NCI-H1417 treated with DMSO at 0.1 percent for 48 hours (cell line): ENCODE data around the gene FGF3.

Experiments
- DNase-seq: peaks from one replicate; lab custom pipeline; 2025; lab: John Stamatoyannopoulos, UW

Gene FGF3

DNA sequence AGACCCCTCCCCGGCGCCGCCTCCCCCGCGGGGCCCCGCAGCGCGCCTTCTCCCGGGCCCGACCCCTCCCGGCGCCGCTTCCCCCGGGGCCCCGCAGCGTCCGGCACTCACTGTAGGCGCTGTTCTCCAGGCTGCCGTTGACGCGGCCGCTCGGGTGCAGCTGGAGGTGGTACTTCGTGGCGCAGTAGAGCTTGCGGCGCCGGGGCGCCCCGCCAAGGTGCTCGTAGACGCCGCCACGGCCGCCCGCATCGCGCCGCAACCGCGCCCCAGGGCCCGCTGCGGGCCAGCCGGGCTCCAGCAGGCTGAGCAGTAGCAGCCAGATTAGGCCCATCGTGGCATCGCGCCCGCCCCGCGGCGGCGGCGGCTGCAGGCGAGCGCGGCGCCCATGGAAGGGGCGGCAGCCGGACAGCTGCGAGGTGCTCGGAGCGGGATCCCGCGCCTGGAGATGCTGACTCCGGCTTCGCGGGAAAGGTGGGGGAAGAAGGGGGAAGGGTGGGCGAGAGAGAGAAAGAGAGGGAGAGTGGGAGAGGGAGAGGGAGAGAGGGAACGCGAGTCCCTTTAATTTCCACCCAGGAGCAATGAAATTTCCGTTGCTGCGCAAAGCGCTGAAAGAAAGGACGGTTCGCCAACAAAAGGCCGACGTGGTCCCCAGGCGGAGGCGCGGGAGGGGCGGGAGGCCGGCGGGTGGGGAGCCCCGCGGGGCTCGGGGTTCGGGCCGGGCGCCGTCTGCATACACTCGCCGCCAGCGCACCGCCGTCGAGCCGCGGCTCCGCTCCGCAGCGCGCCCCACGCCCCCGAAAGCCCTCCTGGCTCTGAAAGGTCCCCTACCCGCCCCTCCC, at the start of gene FGF3:
FGF3 (minus strand) TSS at position 814 of the 839 bp plus-strand sequence; CDS start at position 331, 483 bp downstream.
- no peak for DNase-seq

DNA sequence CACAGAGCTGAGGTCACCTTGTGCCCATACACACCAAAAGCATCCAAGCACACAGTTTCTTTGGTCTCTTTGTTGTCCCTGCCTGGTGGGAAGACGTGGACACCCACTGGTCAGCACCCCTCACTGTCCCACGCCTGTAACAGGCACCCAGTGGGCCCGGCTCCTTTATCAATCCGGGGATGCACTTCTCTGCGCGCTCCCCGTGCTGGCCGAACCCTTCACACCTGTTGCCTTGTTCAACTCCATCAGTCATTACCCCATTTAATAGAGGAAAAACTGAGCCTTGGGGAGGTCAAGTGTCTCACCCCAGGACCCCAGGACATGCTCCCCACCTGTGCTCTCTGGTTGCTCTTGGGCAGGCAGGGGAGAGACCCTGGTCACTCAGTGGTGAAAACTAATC, 49.7 kb upstream of the FGF3 start:
- no peak for DNase-seq

DNA sequence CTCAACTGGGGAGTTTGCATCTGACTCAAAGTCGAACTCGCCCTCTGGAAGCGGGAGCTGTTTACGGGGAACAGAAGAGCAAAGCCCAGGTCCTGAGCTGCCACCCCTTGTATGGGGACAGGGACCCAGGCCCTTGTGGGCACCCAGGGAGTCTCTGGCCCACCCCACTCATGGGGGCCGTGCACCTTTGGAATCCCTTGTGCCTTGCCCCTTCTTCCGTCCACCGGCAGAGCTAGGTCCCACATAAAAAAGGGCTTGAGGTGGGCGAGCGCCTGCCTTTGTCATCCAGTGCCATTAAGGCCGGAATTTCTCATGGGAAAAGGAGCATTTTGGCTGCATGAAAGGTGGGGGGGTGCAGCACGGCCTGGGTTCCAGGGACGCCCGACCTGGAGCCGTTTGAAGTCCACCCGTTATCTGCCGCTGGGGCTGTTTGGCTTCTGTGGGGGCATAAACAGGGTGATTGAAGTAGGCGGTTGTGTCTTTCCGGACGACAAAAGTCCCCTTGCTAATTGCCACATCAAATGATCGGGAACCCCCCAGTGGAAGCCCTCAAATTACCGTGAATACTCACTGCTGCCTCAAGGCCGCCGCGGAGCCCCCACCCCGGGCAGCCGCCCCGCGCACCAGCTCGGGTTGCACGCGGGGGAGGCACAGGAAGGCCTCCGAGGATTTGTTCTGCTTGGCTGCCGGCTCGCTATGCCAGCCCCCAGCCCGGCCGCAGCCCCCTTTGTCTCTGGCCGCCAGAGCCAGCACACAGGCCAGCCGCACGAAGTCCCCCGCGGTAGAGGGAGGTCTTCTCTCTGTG, 49.0 kb upstream of the FGF3 start:
- no peak for DNase-seq

DNA sequence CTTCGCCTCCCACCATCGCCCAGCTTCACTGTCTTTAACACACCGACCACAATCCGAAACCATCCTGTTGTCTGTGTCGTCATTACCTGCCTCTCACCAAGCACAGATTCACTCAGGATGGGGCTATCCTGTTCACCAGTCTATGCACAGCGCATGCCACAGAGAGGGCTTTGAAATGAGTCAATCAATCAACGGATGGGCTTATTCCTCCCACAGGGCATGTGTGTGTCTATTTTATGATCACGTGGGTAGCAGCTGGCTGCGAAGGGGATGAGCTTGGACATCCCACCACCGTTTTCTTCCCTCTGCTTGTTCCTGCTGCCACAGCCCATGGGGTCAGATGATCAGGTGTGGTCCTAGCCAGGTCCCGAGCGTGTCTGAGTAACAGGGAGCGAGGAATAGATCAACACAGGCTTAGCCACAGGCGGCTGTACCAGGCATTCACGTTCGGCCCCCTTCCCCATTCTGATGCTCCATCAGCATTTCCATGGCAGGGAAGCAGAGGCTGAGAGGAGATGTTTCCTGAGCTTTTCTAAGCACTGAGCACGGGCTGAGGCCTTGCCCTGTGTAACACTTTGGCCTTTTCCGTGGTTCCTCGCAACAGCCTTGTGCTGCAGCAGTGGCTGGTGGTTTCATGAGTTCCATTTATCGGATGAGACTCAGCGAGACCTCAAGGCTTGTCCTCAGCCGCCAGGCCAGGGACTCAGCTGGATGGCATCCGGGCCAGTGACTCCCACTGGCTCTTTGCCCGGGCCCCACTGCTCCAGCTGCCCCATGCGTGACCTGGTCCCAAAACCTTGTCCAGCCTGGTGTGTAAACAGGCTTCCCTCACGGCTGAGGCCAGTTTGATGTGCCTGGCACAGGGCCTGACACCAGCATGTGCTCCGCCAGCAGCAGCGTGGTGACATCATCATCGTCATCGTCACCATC, 48.1 kb upstream of the FGF3 start:
- DNase-seq, result no peak

DNA sequence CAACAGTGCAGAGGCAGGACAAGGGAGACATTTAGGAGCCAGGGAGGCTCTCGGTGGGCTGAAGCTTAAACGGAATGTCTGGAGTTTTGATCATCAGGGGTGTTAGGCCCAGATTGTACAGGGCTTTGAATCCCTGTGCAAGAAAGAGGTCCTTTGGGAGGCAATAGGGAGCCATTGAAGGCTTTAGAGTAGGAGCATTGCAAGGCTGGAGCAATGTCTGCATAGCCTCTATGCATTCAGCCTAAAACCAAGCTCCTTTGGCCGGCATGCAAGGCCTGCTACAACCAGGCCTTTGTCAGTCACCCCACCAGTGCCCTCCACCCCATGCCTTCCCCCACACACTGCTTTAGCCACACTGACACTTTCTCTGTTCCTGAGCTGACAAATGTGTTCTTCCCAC, 47.4 kb upstream of the FGF3 start:
- DNase-seq, result no peak

DNA sequence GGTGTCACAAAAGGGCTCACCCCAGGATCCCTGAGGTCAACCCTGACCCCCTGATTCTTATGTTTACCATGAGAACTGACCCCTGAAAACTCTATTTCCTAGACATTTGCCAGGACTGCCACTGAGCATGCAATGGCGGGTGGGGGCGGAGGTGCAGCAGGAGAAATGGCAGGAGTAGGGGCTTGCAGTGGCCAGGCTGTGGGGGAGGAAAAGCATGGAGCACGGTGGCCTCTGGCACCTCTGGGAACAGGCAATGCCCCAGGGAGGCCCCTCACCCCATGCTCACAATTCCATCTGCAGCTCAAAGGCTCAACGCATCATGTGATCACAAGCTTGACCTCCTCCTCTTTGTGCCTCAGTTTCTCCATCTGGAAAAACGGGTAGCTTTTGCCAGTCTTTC, 46.5 kb upstream of the FGF3 start:
- DNase-seq, result no peak

DNA sequence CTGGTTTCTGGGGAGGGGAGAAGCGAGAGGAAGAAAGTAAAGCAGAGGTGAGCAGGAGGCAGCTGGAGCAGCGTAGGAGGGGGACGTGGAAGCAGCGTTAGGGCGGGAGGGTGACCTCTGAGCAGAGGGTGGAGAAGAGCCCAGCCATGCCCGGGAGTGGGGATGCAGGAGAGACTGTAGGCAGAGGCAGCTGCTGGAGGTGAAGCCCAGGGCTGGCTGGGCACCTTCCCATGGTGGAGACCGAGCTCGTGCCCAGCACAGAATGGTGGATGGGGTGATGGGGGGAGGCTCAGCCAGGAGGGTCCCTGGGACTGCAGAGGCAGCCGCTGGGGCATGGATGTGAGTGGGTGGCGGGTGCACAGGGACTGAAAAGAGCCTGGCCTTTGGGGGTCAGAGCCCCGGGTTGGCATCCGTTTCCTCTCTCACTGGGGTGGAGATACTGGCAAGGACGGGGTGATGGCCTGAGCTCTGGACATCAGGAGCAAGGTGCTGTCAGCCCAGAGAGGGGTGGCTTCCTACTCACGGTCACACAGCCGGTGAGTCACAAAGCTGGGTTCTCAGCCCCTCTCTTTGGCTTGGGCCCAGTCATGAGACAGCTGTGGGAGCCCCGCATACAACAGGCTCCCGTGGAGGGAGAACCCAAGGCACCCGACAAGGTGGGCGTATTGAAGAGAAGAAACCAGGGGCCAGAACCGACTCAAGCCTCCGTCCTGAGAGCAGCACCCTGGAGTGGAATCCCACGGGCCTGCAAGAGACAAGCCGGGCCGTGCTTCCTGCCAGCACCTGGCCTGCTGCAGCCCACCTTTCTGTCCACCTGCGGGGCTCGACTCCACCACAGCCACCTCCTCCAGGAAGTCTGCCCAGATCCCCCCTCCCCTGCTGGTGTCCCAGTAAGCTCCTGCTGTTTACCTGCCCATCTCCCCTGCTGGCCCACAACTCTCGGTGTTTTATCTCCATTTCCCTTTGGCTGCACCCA, 45.8 kb upstream of the FGF3 start:
- DNase-seq, result no peak

DNA sequence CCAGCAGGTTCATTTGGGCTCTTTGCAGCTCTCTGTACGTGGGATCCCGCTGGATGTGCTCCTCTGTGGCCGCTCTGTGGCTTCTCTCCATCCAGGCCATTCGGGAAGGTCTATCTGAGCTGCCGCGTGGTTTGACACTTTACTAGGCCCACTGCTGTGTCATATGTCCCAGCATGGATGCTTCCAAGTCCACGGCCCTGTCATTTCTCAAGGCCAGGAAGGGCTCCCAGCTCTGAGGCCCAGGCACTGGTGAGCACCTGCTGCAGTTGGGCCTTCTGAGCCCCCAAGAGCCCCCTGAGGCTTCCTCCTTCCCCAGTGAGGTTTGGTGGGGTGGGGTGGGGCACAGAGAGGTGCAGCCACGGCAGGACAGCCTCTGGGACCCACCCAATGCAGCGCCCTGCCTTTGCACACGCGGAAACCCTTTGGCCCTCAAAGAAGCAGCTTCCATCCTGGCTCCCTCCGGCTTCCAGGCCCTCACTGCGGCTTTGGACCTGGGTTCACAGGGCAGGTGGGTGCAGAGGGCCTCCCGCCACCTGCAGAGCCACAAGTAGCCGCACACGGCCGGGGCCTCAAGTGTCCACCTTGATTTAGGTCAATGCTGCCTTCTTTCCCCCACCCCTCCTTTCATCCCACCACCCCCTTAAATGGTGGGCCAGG, 44.5 kb upstream of the FGF3 start:
- DNase-seq, result no peak

DNA sequence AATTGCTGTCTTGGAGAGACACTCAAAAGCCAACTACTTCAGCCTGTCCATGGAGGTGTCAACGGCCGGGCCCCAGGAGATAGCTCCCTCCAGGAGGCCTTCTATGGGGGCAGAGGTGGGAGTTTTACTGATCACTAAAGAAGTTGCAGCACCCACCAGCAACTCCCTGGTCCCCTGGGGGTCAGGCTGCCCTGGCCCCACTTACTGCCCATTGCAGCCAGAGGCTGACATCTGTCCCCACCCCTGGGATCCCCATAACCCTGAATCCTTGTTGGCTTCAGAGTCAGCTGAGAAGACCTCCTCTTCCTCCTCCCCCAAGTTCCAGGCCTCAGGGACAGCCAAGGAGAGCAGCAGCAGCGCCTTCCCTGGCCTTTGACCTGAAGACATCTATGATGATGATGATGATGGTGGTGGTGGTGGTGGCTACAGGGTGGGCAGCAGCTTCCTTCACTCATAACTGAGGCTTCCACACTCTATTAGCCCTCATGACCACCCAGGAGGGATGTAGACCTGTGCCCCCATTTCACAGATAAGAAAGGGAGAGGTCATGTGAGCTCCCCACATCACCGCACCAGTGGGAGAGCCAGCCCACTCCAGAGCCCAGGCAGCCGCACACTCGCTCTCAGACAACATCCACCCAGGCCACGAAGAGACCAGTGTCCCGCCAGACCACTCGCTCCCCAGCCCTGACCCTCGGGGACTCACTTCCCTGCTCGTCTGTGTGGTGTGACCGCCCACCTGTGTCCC, 43.8 kb upstream of the FGF3 start:
- DNase-seq, result no peak

DNA sequence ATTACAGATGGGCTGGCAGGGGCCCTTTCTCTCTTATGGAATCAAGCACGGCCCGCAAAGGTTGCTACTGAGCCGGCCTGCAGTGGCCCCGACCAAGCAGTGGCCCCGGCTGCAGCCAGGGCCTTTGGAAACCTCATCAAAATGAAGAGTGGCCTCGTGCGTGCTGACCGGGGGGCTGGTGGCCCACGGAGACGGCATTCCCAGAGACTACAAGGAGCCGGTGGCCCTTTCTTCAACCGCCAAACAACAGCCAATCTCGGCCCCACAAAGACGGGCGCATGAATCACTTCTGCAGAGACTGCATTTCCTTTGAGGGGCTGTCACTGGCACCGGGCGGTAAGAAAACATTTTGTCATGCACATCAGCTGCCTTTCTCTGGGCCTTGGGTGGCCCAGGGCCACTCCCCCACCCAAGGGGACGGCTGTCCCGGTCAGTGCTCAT, 43.1 kb upstream of the FGF3 start:
- no peak for DNase-seq

DNA sequence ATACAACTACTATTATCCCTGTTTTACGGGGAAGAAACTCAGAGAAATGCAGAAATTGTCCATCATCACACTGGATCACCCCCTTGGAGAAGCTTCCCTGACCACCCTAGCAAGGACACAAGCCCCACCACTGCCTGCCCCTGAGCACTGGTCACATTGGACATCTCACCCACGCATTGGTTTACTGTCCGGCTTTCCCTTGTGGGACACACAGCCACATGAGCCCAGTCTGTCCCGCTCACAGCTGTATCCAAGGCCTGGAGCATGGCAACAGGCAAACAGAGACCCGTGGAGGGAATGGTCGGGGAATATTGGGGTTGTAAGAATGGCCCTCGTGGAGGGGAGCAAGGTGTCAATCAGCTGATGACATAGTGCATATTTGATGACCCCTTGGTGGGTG, 42.7 kb upstream of the FGF3 start:
- DNase-seq, result no peak

DNA sequence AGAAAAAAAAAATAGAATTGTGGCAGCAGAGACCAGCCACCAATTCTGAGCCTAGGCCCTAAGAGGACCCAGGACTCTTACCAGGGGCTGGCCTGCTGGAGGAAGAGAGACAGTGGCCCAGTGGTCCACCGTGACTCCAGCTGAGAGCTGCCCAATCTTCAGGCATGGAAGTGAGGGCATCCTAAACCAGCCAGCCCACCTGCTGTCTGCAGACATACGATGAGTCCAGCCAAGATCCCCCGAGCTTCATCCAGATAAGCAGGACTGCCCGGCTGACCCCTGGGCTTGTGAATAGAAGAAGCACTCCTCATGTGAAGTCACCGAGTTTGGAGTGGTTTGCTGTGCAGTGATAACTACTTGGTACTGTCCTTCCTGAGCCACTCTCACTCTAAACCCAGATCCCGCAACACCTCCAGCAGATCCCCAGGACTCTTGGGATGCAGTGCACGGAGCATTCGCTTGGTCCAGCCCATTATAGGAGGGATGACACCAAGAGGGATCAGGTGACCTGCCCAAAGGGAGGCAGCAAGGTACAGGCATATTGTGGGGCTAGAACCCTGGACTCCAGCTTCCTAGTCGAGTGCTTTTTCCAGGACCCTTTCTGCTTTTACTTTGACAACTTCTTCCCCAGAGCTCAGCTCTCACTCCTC, 41.7 kb upstream of the FGF3 start:
- DNase-seq, result no peak

DNA sequence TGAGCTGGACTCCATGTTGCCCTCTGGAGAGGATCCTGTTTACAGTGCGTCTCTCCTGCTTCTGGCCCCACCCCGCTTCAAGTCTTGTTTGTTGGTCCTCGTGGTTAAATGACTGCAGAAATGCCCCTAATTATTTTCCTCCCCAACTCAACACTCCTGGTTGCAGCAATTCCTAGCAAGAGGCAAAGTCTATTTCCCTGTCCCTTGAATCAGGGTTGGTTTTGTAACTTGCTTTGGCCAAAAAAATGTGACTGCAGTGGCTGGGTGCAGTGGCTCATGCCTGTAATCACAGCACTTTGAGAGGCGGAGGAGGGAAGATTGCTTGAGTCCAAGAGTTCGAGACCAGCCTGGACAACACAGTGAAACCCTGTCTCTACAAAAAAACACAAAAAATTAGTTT, 41.0 kb upstream of the FGF3 start:
- DNase-seq, result no peak

DNA sequence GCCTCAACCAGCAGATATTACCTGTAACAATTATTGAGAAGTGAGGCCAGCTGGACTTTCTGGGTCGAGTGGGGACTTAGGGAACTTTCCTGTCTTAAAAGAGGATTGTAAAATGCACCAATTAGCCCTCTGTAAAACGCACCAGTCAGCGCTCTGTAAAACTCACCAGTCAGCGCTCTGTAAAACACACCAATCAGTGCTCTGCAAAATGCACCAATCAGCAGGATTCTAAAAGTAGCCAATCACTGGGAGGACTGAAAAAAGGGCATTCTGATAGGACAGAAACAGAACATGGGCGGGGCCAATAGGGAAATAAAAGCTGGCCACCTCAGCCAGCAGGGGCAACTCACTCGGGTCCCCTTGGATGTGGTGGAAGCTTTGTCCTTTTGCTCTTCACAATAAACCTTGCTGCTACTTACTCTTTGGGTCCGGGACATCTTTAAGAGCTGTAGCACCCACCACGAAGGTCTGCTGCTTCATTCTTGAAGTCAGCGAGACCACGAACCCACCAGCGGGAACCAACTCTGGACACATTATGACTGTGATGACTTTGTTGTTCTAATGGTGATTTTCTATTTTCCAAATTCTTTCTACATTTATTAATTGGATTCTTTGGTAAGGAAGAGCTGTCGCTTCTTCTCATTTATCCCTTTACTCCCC, 40.2 kb upstream of the FGF3 start:
- no peak for DNase-seq

DNA sequence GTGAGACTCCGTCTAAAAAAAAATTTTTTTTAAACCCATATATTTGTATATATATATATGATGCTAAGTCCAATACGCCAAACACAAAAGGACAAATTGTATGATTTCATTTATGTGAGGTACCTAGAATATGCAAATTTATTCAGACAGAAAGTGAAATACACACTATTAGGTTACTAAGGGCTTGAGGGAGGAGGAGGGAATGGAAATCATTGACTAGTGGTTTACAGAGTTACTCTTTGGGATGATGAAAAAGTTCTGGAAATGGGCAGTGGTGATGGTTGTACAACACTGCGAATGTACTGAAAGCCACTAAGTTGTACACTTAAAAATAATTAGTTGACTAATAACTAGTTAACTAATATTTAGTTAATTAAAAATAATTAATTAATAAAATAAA, 36.2 kb upstream of the FGF3 start:
- no peak for DNase-seq

DNA sequence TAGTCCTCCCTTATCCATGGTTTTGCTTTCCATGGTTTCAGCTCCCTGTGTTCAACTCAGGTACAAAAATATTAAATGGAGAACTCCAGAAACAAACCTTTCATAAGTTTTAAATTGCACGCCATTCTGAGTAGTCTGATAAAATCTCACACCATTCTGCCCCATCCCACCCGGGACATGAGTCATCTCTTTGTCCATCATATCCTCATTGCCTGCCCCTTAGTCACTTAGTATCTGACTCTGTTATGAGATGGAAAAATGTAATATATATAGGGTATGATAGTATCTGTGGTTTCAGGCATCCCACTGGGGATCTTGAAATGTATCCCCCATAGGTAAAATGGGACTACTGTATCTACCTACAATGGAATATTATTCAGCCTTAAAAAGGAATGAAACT, 35.5 kb upstream of the FGF3 start:
- DNase-seq, result no peak

DNA sequence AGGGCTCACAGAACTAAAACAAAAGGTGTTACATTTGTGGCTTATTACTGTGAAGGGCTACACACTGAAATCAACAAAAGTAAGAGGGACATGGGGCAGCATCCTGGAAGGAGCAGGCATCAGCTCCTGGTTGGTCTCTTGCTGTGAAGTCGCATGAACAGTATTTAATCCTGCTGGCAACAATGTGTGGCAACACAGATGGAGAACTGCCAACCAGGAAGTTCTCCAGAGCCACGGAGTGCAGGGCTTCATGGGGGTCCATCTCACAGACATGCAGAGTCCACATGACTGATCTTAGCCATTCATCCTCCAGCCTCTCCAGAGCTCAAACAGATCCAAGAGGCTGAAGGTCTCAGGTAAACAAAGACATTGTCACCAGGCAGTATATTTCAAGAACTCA, 32.8 kb upstream of the FGF3 start:
- no peak for DNase-seq

DNA sequence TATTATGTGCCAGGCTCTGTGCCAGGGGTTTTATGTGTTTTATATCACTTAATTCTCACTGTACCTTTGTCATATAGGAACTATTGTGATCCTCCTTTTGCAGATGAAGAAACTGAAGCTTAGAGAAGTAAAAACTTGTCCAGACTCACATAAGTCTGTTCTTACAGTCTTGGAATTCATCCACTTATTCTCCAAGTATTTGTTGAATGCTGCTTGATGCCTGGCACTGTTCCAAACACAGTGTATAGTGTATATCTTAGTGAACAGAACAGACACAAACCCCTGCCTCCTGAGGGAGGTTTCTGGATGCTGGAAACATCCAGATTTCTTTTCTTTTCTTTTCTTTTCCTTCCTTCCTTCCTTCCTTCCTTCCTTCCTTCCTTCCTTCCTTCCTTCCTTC, 29.0 kb upstream of the FGF3 start:
- no peak for DNase-seq

DNA sequence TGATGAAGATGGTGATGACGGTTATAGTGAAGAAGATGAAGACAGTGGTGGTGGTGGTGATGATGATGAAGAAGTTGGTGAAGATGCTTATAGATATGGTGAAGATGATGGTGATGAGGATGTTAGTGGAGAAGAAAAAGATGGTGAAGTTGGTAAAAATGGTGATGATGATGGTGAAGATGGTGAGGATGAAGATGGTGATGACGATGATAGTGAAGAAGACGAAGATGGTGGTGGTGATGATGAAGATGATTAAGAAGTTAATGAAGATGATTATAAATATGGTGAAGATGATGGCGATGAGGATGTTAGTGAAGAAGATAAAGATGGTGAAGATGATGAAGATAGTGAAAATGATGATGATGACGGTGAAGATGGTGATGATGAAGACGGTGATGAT, 25.2 kb upstream of the FGF3 start:
- DNase-seq, result no peak
